IgD-negative memory B cell (primary cell): Measurements from ENCODE around the gene U2AF2. TPM values are rescaled to one million over a fixed set of nuclear protein-coding genes. Genes with fewer than 3 reads are reported as not detected.

Experiments
- H3K27ac Mint-ChIP-seq, 3 donors: one replicate each; pipeline ENCODE4 v1.8.0; 2020 to 2022; ENCODE audit warnings: mild to moderate bottlenecking in 3 of 3, mixed read lengths in 3 of 3, moderate library complexity in 1 of 3
- H3K27me3 Mint-ChIP-seq: one replicate; pipeline ENCODE4 v1.8.0; 2021; ENCODE audit warnings: mixed read lengths
- H3K36me3 Mint-ChIP-seq: one replicate; pipeline ENCODE4 v1.8.0; 2020; ENCODE audit warnings: mild to moderate bottlenecking, mixed read lengths
- H3K4me1 Mint-ChIP-seq, 3 donors: one replicate each; pipeline ENCODE4 v1.8.0; 2020 to 2022; ENCODE audit warnings: mixed read lengths in 3 of 3, mild to moderate bottlenecking in 1 of 3
- H3K4me3 Mint-ChIP-seq, 4 donors: one replicate each; pipeline ENCODE4 v1.8.0; 2020 to 2022; ENCODE audit warnings: mild to moderate bottlenecking in 4 of 4, mixed read lengths in 4 of 4, moderate library complexity in 3 of 4
- H3K9me3 Mint-ChIP-seq, 3 donors: one replicate each; pipeline ENCODE4 v1.8.0; 2020 to 2021; ENCODE audit warnings: mixed read lengths in 3 of 3, mild to moderate bottlenecking in 1 of 3
- polyA plus RNA-seq: library from polyadenylated mRNA; unstranded; fragments of 300-500 nt; fragmentation: Illumina TruSeq; gene quantifications from one replicate; pipeline ENCODE4 v1.2.3, GENCODE V29; 2021

Gene U2AF2
- polyA plus RNA-seq, 1 donor from 2014 or later = 14.2 TPM

- H3K9me3 Mint-ChIP-seq = no peaks in the 10 kb centered on the region
- H3K4me1 Mint-ChIP-seq = peaks cover 21 to 45% (median 41%) of the 10 kb centered on the region in 3 donors
- peak overlapping the region; percentile 33 to 99 (median 98) for H3K4me3 Mint-ChIP-seq
These were observed 21.0 kb upstream of the U2AF2 start for GRCh38 chr19:55633861-55634260.

DNA sequence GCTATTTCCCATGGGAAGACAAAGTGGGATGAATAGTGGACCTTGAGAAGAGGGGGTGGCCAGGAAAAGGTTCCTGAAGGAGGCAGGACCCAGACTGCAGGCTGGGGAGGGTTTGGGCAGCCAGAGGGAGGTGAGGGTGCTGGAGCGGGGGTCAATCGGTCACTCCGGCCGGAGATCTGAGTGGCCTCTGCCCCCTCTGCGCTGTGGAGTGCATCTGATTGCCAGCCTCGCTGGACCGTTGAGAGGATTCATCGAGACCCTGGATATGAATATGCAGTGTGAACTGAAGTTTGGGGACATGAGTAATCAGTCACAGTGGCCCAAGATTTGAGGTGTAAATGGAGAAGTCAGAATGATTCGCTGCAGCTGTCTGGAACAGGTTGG is 19.5 kb upstream of the U2AF2 start:
- Mint-ChIP-seq H3K4me3 (peak overlapping the region; percentile 96 to 99 (median 98)), H3K27me3 (no peaks in the 10 kb centered on the region), H3K27ac (peak overlapping the region; percentile 99 to 100 (median 99)), H3K4me1 (peaks cover 21 to 54% (median 51%) of the 10 kb centered on the region in 3 donors), H3K9me3 (peaks cover 0 to 2% (median 0%) of the 10 kb centered on the region in 3 donors), H3K36me3 (peaks cover 8% of the 10 kb centered on the region)

More at GRCh38 chr19:55633861-55634260, 21.0 kb upstream of the U2AF2 start:
- Mint-ChIP-seq H3K27me3 (no peaks in the 10 kb centered on the region), H3K27ac (peak overlapping the region in 2 of 3 donors; percentile 99), H3K36me3 (peaks cover 6% of the 10 kb centered on the region)

DNA sequence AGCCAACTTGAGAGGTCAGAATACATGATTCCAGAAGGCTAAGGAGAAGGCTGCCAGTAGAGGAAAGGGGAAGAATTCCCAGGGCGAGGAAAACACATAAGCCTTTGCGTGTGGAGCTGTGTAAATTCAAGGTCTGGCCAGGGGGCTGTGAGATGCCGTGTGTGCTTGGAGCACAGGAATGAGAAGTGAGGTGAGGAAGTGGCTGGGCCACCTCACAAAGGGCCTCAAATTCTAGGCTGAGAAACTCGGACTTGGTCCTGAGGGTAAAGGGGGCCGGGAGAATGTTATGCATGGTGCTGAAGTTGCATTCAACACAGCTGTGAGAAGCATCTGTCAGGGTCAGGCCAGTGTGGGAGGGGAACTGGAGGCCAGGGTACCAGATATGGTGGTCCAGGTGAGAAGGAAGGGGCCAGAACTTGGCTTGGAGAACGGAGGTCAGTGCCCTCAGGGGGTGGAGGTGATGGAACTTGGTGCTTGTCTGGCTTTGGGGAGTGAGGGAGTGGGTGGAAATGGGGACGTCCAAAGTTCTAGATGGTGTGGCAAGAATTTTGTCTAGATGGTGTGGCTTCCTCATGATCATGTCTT is 18.9 kb upstream of the U2AF2 start:
- Mint-ChIP-seq H3K27ac (peak overlapping the region; percentile 99 to 100 (median 99)), H3K4me1 (peaks cover 21 to 57% (median 53%) of the 10 kb centered on the region in 3 donors), H3K4me3 (peak overlapping the region; percentile 96 to 99 (median 98)), H3K9me3 (peaks cover 0 to 2% (median 0%) of the 10 kb centered on the region in 3 donors), H3K36me3 (peaks cover 8% of the 10 kb centered on the region), H3K27me3 (no peaks in the 10 kb centered on the region)

- Mint-ChIP-seq H3K27ac (peak overlapping the region; percentile 59 to 99 (median 99)), H3K36me3 (peaks cover 8% of the 10 kb centered on the region), H3K27me3 (no peaks in the 10 kb centered on the region), H3K4me1 (peaks cover 21 to 54% (median 51%) of the 10 kb centered on the region in 3 donors), H3K4me3 (peak overlapping the region; percentile 96 to 99 (median 98)), H3K9me3 (peaks cover 0 to 2% (median 0%) of the 10 kb centered on the region in 3 donors)
These were observed 18.1 kb upstream of the U2AF2 start for GRCh38 chr19:55636723-55637122.

DNA sequence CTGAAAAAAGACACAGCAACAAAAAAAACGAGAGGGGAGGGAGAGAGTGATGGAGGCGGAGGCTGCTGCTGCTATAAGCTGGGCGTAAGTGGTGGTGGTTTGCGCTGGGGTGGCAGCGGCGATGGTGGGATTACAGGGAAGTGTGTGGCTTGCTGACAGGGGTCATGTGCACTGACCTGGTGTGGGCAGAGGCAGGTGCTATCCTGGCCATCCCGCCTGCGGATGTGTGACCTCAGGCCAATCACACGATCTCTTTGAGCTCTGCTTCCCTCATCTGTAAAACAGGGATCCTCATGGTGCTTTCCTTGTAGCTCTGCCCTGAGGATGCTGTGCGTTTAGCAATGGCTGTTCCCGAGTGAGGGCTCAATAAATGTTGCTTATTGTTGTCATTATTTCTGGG is 17.3 kb upstream of the U2AF2 start:
- Mint-ChIP-seq H3K4me1 (peaks cover 20 to 48% (median 47%) of the 10 kb centered on the region in 3 donors), H3K9me3 (peaks cover 0 to 2% (median 0%) of the 10 kb centered on the region in 3 donors), H3K4me3 (peak overlapping the region; percentile 12 to 96 (median 70)), H3K36me3 (peaks cover 8% of the 10 kb centered on the region), H3K27me3 (no peaks in the 10 kb centered on the region), H3K27ac (peak overlapping the region in 2 of 3 donors; percentile 73 to 99)

- Mint-ChIP-seq H3K4me1 (peaks cover 26 to 56% (median 53%) of the 10 kb centered on the region in 3 donors), H3K27ac (peak overlapping the region in 2 of 3 donors; percentile 72 to 80)
These were observed 15.9 kb upstream of the U2AF2 start for GRCh38 chr19:55638864-55639359.

DNA sequence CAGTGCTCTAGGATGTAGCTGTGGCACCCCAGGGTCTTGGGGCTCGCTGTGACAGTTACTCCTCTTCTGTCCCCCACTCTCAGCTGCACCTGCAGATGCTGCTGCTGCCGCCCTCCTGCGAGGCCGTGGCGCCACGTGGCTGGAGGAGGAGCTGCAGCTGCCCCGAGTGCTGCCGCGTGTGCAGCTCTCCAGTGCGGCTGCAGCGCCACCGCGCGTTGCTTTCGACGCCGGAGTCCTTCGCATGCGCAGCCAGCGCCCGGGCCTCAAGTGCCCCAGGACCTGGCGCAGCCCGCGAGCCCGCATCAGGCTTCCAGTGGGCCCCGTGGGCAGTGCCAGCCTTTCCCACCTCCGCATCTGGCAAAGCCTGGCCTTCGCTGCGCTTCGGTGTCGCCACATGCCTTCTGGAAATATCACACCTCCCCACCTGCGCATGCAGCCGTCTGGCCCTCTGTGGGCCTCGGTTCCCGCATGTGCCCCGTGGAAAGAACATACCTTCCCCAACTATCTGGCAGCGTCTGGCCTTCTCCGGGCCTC is 14.7 kb upstream of the U2AF2 start:
- no peaks in the 10 kb centered on the region for H3K27me3 Mint-ChIP-seq
- H3K27ac Mint-ChIP-seq = peak overlapping the region; percentile 72 to 95 (median 73)
- peaks cover 0 to 2% (median 0%) of the 10 kb centered on the region in 3 donors for H3K9me3 Mint-ChIP-seq
- H3K36me3 Mint-ChIP-seq = peaks cover 4% of the 10 kb centered on the region
- peak overlapping the region; percentile 65 to 87 (median 82) for H3K4me3 Mint-ChIP-seq
- H3K4me1 Mint-ChIP-seq = peaks cover 21 to 56% (median 54%) of the 10 kb centered on the region in 3 donors

More at GRCh38 chr19:55638864-55639359, 15.9 kb upstream of the U2AF2 start:
- Mint-ChIP-seq H3K9me3 (peaks cover 0 to 2% (median 0%) of the 10 kb centered on the region in 3 donors), H3K36me3 (peaks cover 8% of the 10 kb centered on the region), H3K27me3 (no peaks in the 10 kb centered on the region), H3K4me3 (peak overlapping the region; percentile 16 to 89 (median 84))

GRCh38 chr19:55640577-55641425 is 14.0 kb upstream of the U2AF2 start, which contains the start of gene ZNF580:
TSS of gene ZNF580 (plus strand) at chr19:55641002. CDS start at chr19:55642509, 1,507 bp downstream.
- Mint-ChIP-seq H3K36me3 (peaks cover 4% of the 10 kb centered on the region), H3K4me1 (peaks cover 25 to 56% (median 51%) of the 10 kb centered on the region in 3 donors), H3K27ac (peak within 1 kb of the TSS; percentile 92 to 97 (median 95)), H3K9me3 (peaks cover 0 to 2% (median 0%) of the 10 kb centered on the region in 3 donors), H3K4me3 (peak within 1 kb of the TSS; percentile 86 to 96 (median 90)), H3K27me3 (no peaks in the 10 kb centered on the region)

DNA sequence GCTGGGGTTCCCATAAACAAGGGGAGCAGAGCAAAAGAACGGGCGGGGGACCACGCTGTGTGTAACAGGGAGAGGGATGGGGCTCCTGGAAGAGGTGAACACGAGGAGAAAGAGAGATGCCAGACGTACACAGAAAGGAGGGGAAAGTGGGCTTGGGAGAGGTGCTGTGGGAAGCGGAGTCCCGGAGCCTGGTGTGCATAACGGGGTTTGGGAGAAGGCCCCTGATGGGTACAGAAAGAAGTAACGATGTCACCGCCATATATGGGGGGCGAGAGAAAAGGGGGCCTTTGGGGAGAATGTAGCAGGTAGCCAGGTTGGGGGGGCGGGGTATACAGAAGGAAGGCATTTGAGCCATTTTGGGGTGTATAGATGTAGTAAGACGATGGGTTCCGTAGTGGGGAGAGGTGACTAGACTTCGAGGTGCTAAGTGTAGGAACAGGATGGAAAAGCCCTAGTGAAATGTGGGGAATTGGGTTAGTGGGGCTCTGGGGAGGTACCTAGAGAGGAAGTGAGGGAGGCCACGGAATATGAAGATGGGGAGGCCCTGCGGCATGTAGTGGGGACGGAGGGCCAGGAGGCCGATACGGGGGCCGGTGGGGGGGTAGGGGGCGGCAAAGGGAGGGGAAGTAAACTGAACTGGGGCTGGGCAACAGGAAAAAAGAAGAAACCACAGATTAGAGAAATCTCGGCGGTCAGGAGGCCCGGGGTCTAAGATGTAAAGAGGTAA is 13.2 kb upstream of the U2AF2 start:
- peaks cover 25 to 48% (median 43%) of the 10 kb centered on the region in 3 donors for H3K4me1 Mint-ChIP-seq
- H3K27me3 Mint-ChIP-seq = no peaks in the 10 kb centered on the region
- H3K36me3 Mint-ChIP-seq = peaks cover 3% of the 10 kb centered on the region
- H3K9me3 Mint-ChIP-seq = peaks cover 0 to 2% (median 0%) of the 10 kb centered on the region in 3 donors
- peak overlapping the region; percentile 86 to 96 (median 90) for H3K4me3 Mint-ChIP-seq
- H3K27ac Mint-ChIP-seq = peak overlapping the region; percentile 85 to 97 (median 92)

DNA sequence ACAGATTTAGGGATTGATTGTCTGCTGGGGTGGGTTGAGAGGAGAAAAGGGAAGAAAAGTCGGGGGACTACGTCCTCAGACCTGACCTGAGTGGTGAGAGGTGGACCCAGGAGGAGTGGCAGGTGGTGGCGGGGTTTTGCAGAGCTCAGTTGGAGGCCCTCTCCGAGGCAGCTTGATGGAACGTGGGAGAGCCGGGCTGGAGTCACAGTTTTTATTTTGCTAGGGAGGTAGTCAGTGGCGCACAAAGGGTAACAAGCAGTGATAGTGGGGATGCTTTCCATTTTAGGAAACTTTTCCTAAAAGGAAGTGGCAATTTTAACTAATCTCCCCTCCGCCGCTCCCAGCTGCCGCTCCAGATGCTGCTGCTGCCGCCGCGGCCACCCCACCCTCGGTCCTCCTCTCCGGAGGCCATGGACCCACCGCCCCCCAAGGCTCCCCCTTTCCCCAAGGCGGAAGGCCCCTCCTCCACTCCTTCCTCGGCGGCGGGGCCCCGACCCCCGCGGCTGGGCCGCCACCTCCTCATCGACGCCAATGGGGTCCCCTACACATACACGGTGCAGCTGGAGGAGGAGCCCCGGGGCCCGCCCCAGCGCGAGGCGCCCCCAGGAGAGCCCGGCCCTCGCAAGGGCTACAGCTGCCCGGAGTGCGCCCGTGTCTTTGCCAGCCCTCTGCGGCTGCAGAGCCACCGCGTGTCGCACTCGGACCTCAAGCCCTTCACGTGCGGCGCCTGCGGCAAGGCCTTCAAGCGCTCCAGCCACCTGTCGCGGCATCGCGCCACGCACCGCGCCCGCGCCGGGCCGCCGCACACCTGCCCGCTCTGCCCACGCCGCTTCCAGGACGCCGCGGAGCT is 12.5 kb upstream of the U2AF2 start:
- H3K27ac Mint-ChIP-seq = peak overlapping the region; percentile 92 to 97 (median 97)
- no peaks in the 10 kb centered on the region for H3K27me3 Mint-ChIP-seq
- peaks cover 32 to 45% (median 42%) of the 10 kb centered on the region in 3 donors for H3K4me1 Mint-ChIP-seq
- peaks cover 4% of the 10 kb centered on the region for H3K36me3 Mint-ChIP-seq
- H3K4me3 Mint-ChIP-seq = peak overlapping the region; percentile 86 to 97 (median 92)
- peaks cover 0 to 2% (median 0%) of the 10 kb centered on the region in 3 donors for H3K9me3 Mint-ChIP-seq

GRCh38 chr19:55643003-55643886 is 11.6 kb upstream of the U2AF2 start, which contains the start of gene ZNF581:
TSS of gene ZNF581 (plus strand) at chr19:55643649. CDS start at chr19:55644572, 923 bp downstream.
- peaks cover 0 to 2% (median 0%) of the 10 kb centered on the region in 3 donors for H3K9me3 Mint-ChIP-seq
- H3K27me3 Mint-ChIP-seq = no peaks in the 10 kb centered on the region
- H3K4me1 Mint-ChIP-seq = peaks cover 32 to 38% (median 36%) of the 10 kb centered on the region in 3 donors
- H3K36me3 Mint-ChIP-seq = peaks cover 4% of the 10 kb centered on the region
- peak within 1 kb of the TSS; percentile 92 to 98 (median 97) for H3K27ac Mint-ChIP-seq
- H3K4me3 Mint-ChIP-seq = peak within 1 kb of the TSS; percentile 86 to 97 (median 92)

- H3K36me3 Mint-ChIP-seq = peaks cover 4% of the 10 kb centered on the region
- H3K4me1 Mint-ChIP-seq = peaks cover 32 to 38% (median 36%) of the 10 kb centered on the region in 3 donors
- peak overlapping the region; percentile 86 to 97 (median 92) for H3K4me3 Mint-ChIP-seq
- no peaks in the 10 kb centered on the region for H3K27me3 Mint-ChIP-seq
- peak overlapping the region in 2 of 3 donors; percentile 87 to 98 for H3K27ac Mint-ChIP-seq
- peaks cover 0 to 2% (median 0%) of the 10 kb centered on the region in 3 donors for H3K9me3 Mint-ChIP-seq
These were observed 11.0 kb upstream of the U2AF2 start for GRCh38 chr19:55643887-55644176.
